Spleen (tissue), 7 donors: Measurements from ENCODE around the gene UCK2.

Experiments
- POLR2AphosphoS5 ChIP-seq, 3 donors: sonication (generic); formaldehyde crosslinking; IDR thresholded peaks; one replicate each; pipeline ENCODE4 v1.5.1; 2017; ENCODE audit warnings: antibody characterized with exemption in 3 of 3
- TF ChIP-seq, protein P1 (sequence below), 11 experiments: fragments of 200-600 bp in 7 of 11; fragments of 450-650 bp in 4 of 11; sonication (generic) in 4 of 11; IDR thresholded peaks in 8 of 11; conservative IDR thresholded peaks in 3 of 11; 1 replicate in 7 of 11; 2 replicates in 4 of 11; pipeline versions ENCODE4 v1.4.0 to v1.8.0; 2016 to 2021; ENCODE audit warnings: antibody characterized with exemption in 11 of 11, inconsistent platforms in 4 of 11, mild to moderate bottlenecking in 1 of 11
- donor health status: DM: no; HTN: no; CAD: no; lungs with moderate emphysema.
- donor health status: DM: no; HTN: no; CAD: no.
- donor health status: DM: no; HTN: no; CAD: no.

DNA sequence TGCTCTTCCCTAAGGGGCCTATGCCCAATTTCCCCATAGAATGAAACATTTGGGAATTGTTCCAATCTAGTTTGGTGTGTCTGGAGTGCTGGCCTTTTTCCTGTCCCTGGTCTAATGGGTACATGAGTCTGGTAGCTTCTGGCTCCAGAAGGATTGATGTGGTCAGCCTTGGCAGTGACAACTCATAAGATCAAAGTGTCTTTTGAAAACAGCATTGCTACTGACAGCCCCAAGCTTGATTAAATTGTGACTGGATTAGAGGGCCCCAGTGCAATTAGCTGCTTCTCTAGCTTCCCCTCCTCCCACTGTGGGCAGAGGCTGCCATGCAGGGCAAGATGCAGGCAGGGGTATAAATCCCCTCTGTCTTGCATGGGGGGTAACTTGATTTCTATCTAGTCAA, 130.9 kb downstream of the UCK2 start:
- TF ChIP-seq, protein P1, sequence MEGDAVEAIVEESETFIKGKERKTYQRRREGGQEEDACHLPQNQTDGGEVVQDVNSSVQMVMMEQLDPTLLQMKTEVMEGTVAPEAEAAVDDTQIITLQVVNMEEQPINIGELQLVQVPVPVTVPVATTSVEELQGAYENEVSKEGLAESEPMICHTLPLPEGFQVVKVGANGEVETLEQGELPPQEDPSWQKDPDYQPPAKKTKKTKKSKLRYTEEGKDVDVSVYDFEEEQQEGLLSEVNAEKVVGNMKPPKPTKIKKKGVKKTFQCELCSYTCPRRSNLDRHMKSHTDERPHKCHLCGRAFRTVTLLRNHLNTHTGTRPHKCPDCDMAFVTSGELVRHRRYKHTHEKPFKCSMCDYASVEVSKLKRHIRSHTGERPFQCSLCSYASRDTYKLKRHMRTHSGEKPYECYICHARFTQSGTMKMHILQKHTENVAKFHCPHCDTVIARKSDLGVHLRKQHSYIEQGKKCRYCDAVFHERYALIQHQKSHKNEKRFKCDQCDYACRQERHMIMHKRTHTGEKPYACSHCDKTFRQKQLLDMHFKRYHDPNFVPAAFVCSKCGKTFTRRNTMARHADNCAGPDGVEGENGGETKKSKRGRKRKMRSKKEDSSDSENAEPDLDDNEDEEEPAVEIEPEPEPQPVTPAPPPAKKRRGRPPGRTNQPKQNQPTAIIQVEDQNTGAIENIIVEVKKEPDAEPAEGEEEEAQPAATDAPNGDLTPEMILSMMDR (IDR thresholded peaks at IDR 0.05 in 8 of 11, conservative IDR thresholded peaks at IDR 0.05 in 3 of 11) = no peak
- TF ChIP-seq POLR2AphosphoS5 (IDR thresholded peaks at IDR 0.05) = no peak
